HEK293 (cell line): Measurements from ENCODE around the gene ZNF473.
A peak's percentile ranks its signal among the peaks of the same experiment; 100 is the strongest.

Experiments used
- GFI1B ChIP-seq: fragments of 450-650 bp; formaldehyde crosslinking; IDR thresholded peaks from 2 replicates; pipeline ENCODE4 v1.5.1; 2016; ENCODE audit warnings: missing biosample characterization, missing genetic modification characterization
- MYNN ChIP-seq: fragments of 450-650 bp; formaldehyde crosslinking; IDR thresholded peaks from 2 replicates; pipeline ENCODE4 v1.5.1; 2016; ENCODE audit warnings: missing biosample characterization, missing genetic modification characterization, borderline replicate concordance
- PRDM2 ChIP-seq: fragments of 450-650 bp; formaldehyde crosslinking; IDR thresholded peaks from 2 replicates; pipeline ENCODE4 v1.5.1; 2016; ENCODE audit warnings: missing biosample characterization, missing genetic modification characterization, borderline replicate concordance
- REPIN1 ChIP-seq: fragments of 450-650 bp; formaldehyde crosslinking; IDR thresholded peaks from 2 replicates; pipeline ENCODE4 v1.5.1; 2017; ENCODE audit warnings: missing biosample characterization, missing genetic modification characterization, low read depth
- TRIM28 ChIP-seq: IDR thresholded peaks from 2 replicates; pipeline ENCODE4 v1.6.1; 2011; ENCODE audit warnings: low read length, control low read depth, borderline replicate concordance
- ZBTB1 ChIP-seq: fragments of 450-650 bp; formaldehyde crosslinking; IDR thresholded peaks from 2 replicates; pipeline ENCODE4 v1.5.1; 2016; ENCODE audit warnings: missing biosample characterization, missing genetic modification characterization
- ZBTB17 ChIP-seq: fragments of 450-650 bp; formaldehyde crosslinking; IDR thresholded peaks from 2 replicates; pipeline ENCODE4 v1.5.1; 2016; ENCODE audit warnings: missing biosample characterization, missing genetic modification characterization
- ZBTB20 ChIP-seq: fragments of 450-650 bp; formaldehyde crosslinking; IDR thresholded peaks from 2 replicates; pipeline ENCODE4 v1.5.1; 2016; ENCODE audit warnings: missing biosample characterization, missing genetic modification characterization
- ZBTB21 ChIP-seq: fragments of 450-650 bp; formaldehyde crosslinking; IDR thresholded peaks from 2 replicates; pipeline ENCODE4 v1.5.1; 2017; ENCODE audit warnings: missing biosample characterization, missing genetic modification characterization
- ZFP37 ChIP-seq: fragments of 450-650 bp; formaldehyde crosslinking; IDR thresholded peaks from 2 replicates; pipeline ENCODE4 v1.5.1; 2016; ENCODE audit warnings: missing biosample characterization, missing genetic modification characterization
- ZFP41 ChIP-seq: fragments of 450-650 bp; formaldehyde crosslinking; IDR thresholded peaks from 2 replicates; pipeline ENCODE4 v1.5.1; 2016; ENCODE audit warnings: missing biosample characterization, missing genetic modification characterization, borderline replicate concordance
- ZNF140 ChIP-seq: fragments of 450-650 bp; formaldehyde crosslinking; IDR thresholded peaks from 2 replicates; pipeline ENCODE4 v1.5.1; 2016; ENCODE audit warnings: missing biosample characterization, missing genetic modification characterization
- ZNF146 ChIP-seq: fragments of 450-650 bp; formaldehyde crosslinking; IDR thresholded peaks from 2 replicates; pipeline ENCODE4 v1.5.1; 2016; ENCODE audit warnings: missing biosample characterization, missing genetic modification characterization
- ZNF23 ChIP-seq: fragments of 450-650 bp; formaldehyde crosslinking; IDR thresholded peaks from 2 replicates; pipeline ENCODE4 v1.5.1; 2016; ENCODE audit warnings: missing biosample characterization, missing genetic modification characterization, borderline replicate concordance
- ZNF324 ChIP-seq: fragments of 450-650 bp; formaldehyde crosslinking; IDR thresholded peaks from 2 replicates; pipeline ENCODE4 v1.5.1; 2016; ENCODE audit warnings: missing biosample characterization, missing genetic modification characterization
- ZNF335 ChIP-seq: fragments of 450-650 bp; formaldehyde crosslinking; conservative IDR thresholded peaks from 2 replicates; pipeline ENCODE4 v1.5.1; 2016; ENCODE audit warnings: missing biosample characterization, missing genetic modification characterization
- ZNF362 ChIP-seq: fragments of 450-650 bp; formaldehyde crosslinking; IDR thresholded peaks from 2 replicates; pipeline ENCODE4 v1.5.1; 2016; ENCODE audit warnings: missing biosample characterization, missing genetic modification characterization
- ZNF473 ChIP-seq: fragments of 450-650 bp; formaldehyde crosslinking; IDR thresholded peaks from 2 replicates; pipeline ENCODE4 v1.5.1; 2017; ENCODE audit warnings: missing biosample characterization, missing genetic modification characterization
- ZNF488 ChIP-seq: fragments of 450-650 bp; formaldehyde crosslinking; IDR thresholded peaks from 2 replicates; pipeline ENCODE4 v1.5.1; 2016; ENCODE audit warnings: missing biosample characterization, missing genetic modification characterization
- ZNF518A ChIP-seq: fragments of 450-650 bp; formaldehyde crosslinking; conservative IDR thresholded peaks from 2 replicates; pipeline ENCODE4 v1.5.1; 2016; ENCODE audit warnings: low read depth, missing biosample characterization, missing genetic modification characterization
- ZNF521 ChIP-seq: fragments of 450-650 bp; formaldehyde crosslinking; IDR thresholded peaks from 2 replicates; pipeline ENCODE4 v1.5.1; 2017; ENCODE audit warnings: missing biosample characterization, mild to moderate bottlenecking, missing genetic modification characterization
- ZNF629 ChIP-seq: fragments of 450-650 bp; formaldehyde crosslinking; IDR thresholded peaks from 2 replicates; pipeline ENCODE4 v1.5.1; 2017; ENCODE audit warnings: missing biosample characterization, missing genetic modification characterization
- ZNF704 ChIP-seq: fragments of 450-650 bp; formaldehyde crosslinking; IDR thresholded peaks from 2 replicates; pipeline ENCODE4 v1.5.1; 2016; ENCODE audit warnings: missing biosample characterization, missing genetic modification characterization
- ZNF76 ChIP-seq: fragments of 450-650 bp; formaldehyde crosslinking; IDR thresholded peaks from 2 replicates; pipeline ENCODE4; 2016; ENCODE audit warnings: low read depth, missing biosample characterization, missing genetic modification characterization, borderline replicate concordance
- ZNF791 ChIP-seq: fragments of 450-650 bp; formaldehyde crosslinking; IDR thresholded peaks from 2 replicates; pipeline ENCODE4 v1.5.1; 2016; ENCODE audit warnings: missing biosample characterization, missing genetic modification characterization
- ZNF792 ChIP-seq: fragments of 450-650 bp; formaldehyde crosslinking; IDR thresholded peaks from 2 replicates; pipeline ENCODE4 v1.5.1; 2016; ENCODE audit warnings: missing biosample characterization, missing genetic modification characterization

Gene ZNF473

GRCh38 chr19:50025022-50025793 lies 597 bp upstream of the ZNF473 start, which contains the start of gene VRK3 (continued):
- TF ChIP-seq ZNF518A (tag by site-specific recombination) (no peak), REPIN1 (tag by site-specific recombination) (0 out of 2 replicates have a peak, but pooled peaks have one; percentile 52), ZNF324 (tag by site-specific recombination) (no peak), ZNF791 (tag by site-specific recombination) (no peak), ZNF140 (tag by site-specific recombination) (no peak), ZNF704 (tag by site-specific recombination) (no peak), ZBTB17 (tag by site-specific recombination) (peak; percentile 53; the same call in 1 of the 2 replicates), ZNF792 (tag by site-specific recombination) (no peak), ZNF335 (tag by site-specific recombination) (peak; percentile 78; the same call in 1 of the 2 replicates), ZNF362 (tag by site-specific recombination) (no peak), ZFP41 (tag by site-specific recombination) (no peak), ZFP37 (tag by site-specific recombination) (peak; percentile 62; the same call in 1 of the 2 replicates), MYNN (tag by site-specific recombination) (peak; percentile 95), ZNF473 (tag by site-specific recombination) (no peak), PRDM2 (tag by site-specific recombination) (no peak), ZNF23 (tag by site-specific recombination) (no peak), ZNF488 (tag by site-specific recombination) (no peak), ZBTB1 (tag by site-specific recombination) (no peak), ZNF629 (tag by site-specific recombination) (peak; percentile 34; the same call in 1 of the 2 replicates), GFI1B (tag by site-specific recombination) (no peak), ZBTB20 (tag by site-specific recombination) (peak; percentile 54; the same call in 1 of the 2 replicates), ZBTB21 (peak; percentile 66), TRIM28 (0 out of 2 replicates have a peak, but pooled peaks have one; percentile 9), ZNF146 (tag by site-specific recombination) (no peak), ZNF76 (tag by site-specific recombination) (no peak), ZNF521 (tag by site-specific recombination) (no peak)
